Natural killer cell treated with Interleukin-12 subunit alpha and Interleukin-12 subunit beta and Interleukin-15 and Interleukin-18, amount 100 ng/mL, for 72 hours (primary cell): Measurements from ENCODE around the gene MMP17. TPM values are rescaled to one million over a fixed set of nuclear protein-coding genes. Genes with fewer than 3 reads are reported as not detected.

Source experiments
- ATAC-seq, 2 donors: fragments of 150-1000 bp; cut with Tn5 transposase in 1 of 2; sonication (Bioruptor Pico), chemical (Tn5 transposase) in 1 of 2; 2 replicates each; pipeline ENCODE4 v1.10.0; 2021
- DNase-seq: peaks from one replicate; pipeline ENCODE4 v3.0.0; 2022; ENCODE audit warnings: low spot score
- H3K27ac Mint-ChIP-seq, 2 donors: 1 replicate in 1 of 2; 2 replicates in 1 of 2; pipeline ENCODE4 v1.8.0; 2022; ENCODE audit warnings: mixed read lengths in 2 of 2, mild to moderate bottlenecking in 1 of 2, moderate library complexity in 1 of 2
- H3K27me3 Mint-ChIP-seq, 2 donors: 1 replicate in 1 of 2; 2 replicates in 1 of 2; pipeline ENCODE4 v1.8.0; 2022; ENCODE audit warnings: mixed read lengths in 2 of 2
- H3K36me3 Mint-ChIP-seq: one replicate; pipeline ENCODE4 v1.8.0; 2022; ENCODE audit warnings: mixed read lengths
- H3K4me1 Mint-ChIP-seq, 2 donors: 1 replicate in 1 of 2; 2 replicates in 1 of 2; pipeline ENCODE4 v1.8.0; 2022; ENCODE audit warnings: low read depth in 2 of 2, mixed read lengths in 2 of 2, mild to moderate bottlenecking in 1 of 2
- H3K4me3 Mint-ChIP-seq: one replicate; pipeline ENCODE4 v1.8.0; 2022; ENCODE audit warnings: mixed read lengths
- H3K9me3 Mint-ChIP-seq: 2 replicates; pipeline ENCODE4 v1.8.0; 2022; ENCODE audit warnings: mixed read lengths
- total RNA-seq, 2 donors: library from RNA; stranded (reverse); gene quantifications; one replicate each; pipeline ENCODE4 v1.2.3, GENCODE V29; 2022

Gene MMP17
- total RNA-seq, 2 donors from 2014 or later = not detected

- Mint-ChIP-seq H3K27me3 (no peaks in the 10 kb centered on the region), H3K36me3 (no peaks in the 10 kb centered on the region), H3K9me3 (no peaks in the 10 kb centered on the region), H3K27ac (no peak overlapping the region), H3K4me1 (peaks cover 5 to 14% of the 10 kb centered on the region in 2 donors), H3K4me3 (no peak overlapping the region)
- DNase-seq = no peak
- no peak for ATAC-seq
These were observed 69.1 kb downstream of the MMP17 start for GRCh38 chr12:131897276-131897675.

GRCh38 chr12:131897875-131898274 is 69.7 kb downstream of the MMP17 start:
- Mint-ChIP-seq H3K27me3 (no peaks in the 10 kb centered on the region), H3K27ac (no peak overlapping the region), H3K36me3 (no peaks in the 10 kb centered on the region), H3K9me3 (no peaks in the 10 kb centered on the region), H3K4me1 (peaks cover 5 to 15% of the 10 kb centered on the region in 2 donors), H3K4me3 (no peak overlapping the region)
- no peak for DNase-seq
- ATAC-seq = no peak

- Mint-ChIP-seq H3K36me3 (no peaks in the 10 kb centered on the region), H3K27ac (no peak overlapping the region), H3K27me3 (no peaks in the 10 kb centered on the region), H3K9me3 (no peaks in the 10 kb centered on the region), H3K4me3 (no peak overlapping the region), H3K4me1 (peaks cover 4 to 14% of the 10 kb centered on the region in 2 donors)
- DNase-seq (no peak), ATAC-seq (no peak)
These were observed 72.2 kb downstream of the MMP17 start for GRCh38 chr12:131900397-131900796.

Other genes starting within 250 kb of the MMP17 start
- 10 to 100 TPM; 64.9 to 91.6 TPM for gene SFSWAP, start 117.3 kb upstream of the MMP17 start, total RNA-seq
- 10 to 100 TPM; 21.8 to 24.3 TPM for gene ULK1, start 66.2 kb downstream of the MMP17 start, total RNA-seq
- 100 to 1,000 TPM in 1 of 2 donors, 10 to 100 TPM in 1; 53.7 to 147 TPM for gene PUS1, start 100.9 kb downstream of the MMP17 start, total RNA-seq
- 100 to 1,000 TPM in 1 of 2 donors, 10 to 100 TPM in 1; 53.5 to 106 TPM for gene EP400, start 121.5 kb downstream of the MMP17 start, total RNA-seq